HCT116 (cell line): ENCODE measurements around the gene DCAF10. TPM values are rescaled to one million over a fixed set of nuclear protein-coding genes. Genes with fewer than 3 reads are reported as not detected.

Experiments
- ATAC-seq: fragments of 200-7000 bp; cut with Tn5 transposase; 2 replicates; pipeline ENCODE4 v1.9.1; 2020; ENCODE audit warnings: mild to moderate bottlenecking, moderate library complexity
- BruUV-seq: library from RNA; stranded (reverse); fragments of 400-500 nt; replicated peaks from 2 replicates; lab custom pipeline; 2021; lab: Mats Ljungman, UMichigan
- CTCF ChIA-PET: fragments of 300-600 bp; sonication (Branson Sonifier 250); formaldehyde crosslinking; loops from one replicate; lab custom pipeline; 2021; ENCODE audit warnings: antibody characterized with exemption; lab: Charles Lee
- POLR2A ChIA-PET: fragments of 300-600, 350-600 bp; sonication (Branson Sonifier 250); formaldehyde crosslinking; loops from one replicate; lab custom pipeline; 2021; ENCODE audit warnings: antibody characterized with exemption; lab: Charles Lee
- RAD21 ChIA-PET, 2 experiments: fragments of 300-600 bp; sonication (Branson Sonifier 250); formaldehyde crosslinking; loops; one replicate each; lab custom pipeline; 2023; ENCODE audit warnings: low total read pairs in 2 of 2; ENCODE audit not compliant: uncharacterized antibody in 2 of 2, unreplicated experiment in 2 of 2, low non-redundant PET in 1 of 2; lab: Charles Lee
- DNase-seq: peaks from one replicate; pipeline ENCODE4 v3.0.0-alpha.2; 2010; ENCODE audit warnings: low read depth, low spot score
- H2AFZ ChIP-seq: fragments of 200-600 bp; shearing (Covaris generic), sonication (generic); 2 replicates; pipeline ENCODE4 v1.6.1; 2017; ENCODE audit warnings: low read depth, mixed run types, mixed read lengths, antibody characterized with exemption, low read length; ENCODE audit not compliant: poor library complexity, severe bottlenecking
- H3K27ac ChIP-seq: 2 replicates; pipeline ENCODE4 v1.5.1; 2012; ENCODE audit warnings: low read depth, low read length
- H3K27me3 ChIP-seq: fragments of 200-600 bp; sonication (generic); 2 replicates; pipeline ENCODE4 v1.6.1; 2016; ENCODE audit warnings: mixed run types, low read length, mixed read lengths; ENCODE audit not compliant: insufficient read depth
- H3K36me3 ChIP-seq, 2 experiments: fragments of 200-500 bp in 1 of 2; fragments of 200-600 bp in 1 of 2; sonication (Bioruptor generic) in 1 of 2; sonication (generic) in 1 of 2; 2 replicates each; pipeline versions ENCODE4 v1.5.1 to v1.6.1; 2014 to 2016; ENCODE audit warnings: low read length in 2 of 2, inconsistent platforms in 1 of 2, mixed read lengths in 1 of 2, mixed run types in 1 of 2; ENCODE audit not compliant: insufficient read depth in 2 of 2, control insufficient read depth in 1 of 2
- H3K4me1 ChIP-seq, 2 experiments: fragments of 200-600 bp in 1 of 2; sonication (generic) in 1 of 2; 2 replicates each; pipeline versions ENCODE4 v1.5.1 to v1.6.1; 2012 to 2017; ENCODE audit warnings: low read length in 2 of 2, inconsistent platforms in 1 of 2, mild to moderate bottlenecking in 1 of 2, mixed read lengths in 1 of 2, mixed run types in 1 of 2, moderate library complexity in 1 of 2; ENCODE audit not compliant: insufficient read depth in 2 of 2, control insufficient read depth in 1 of 2
- H3K4me2 ChIP-seq: fragments of 200-600 bp; sonication (generic); 2 replicates; pipeline ENCODE4 v1.6.1; 2017; ENCODE audit warnings: mixed run types, low read length, mixed read lengths
- H3K4me3 ChIP-seq, 2 experiments: fragments of 200-600 bp in 1 of 2; sonication (generic) in 1 of 2; replicated peaks in 1 of 2; 2 replicates each; pipeline ENCODE4 v1.5.1; 2011 to 2016; ENCODE audit warnings: low read length in 2 of 2, control low read depth in 1 of 2, low read depth in 1 of 2, mild to moderate bottlenecking in 1 of 2, mixed read lengths in 1 of 2, mixed run types in 1 of 2
- H3K79me2 ChIP-seq: fragments of 200-600 bp; sonication (generic); 2 replicates; pipeline ENCODE4 v1.6.1; 2017; ENCODE audit warnings: mild to moderate bottlenecking, mixed run types, low read length, moderate library complexity, mixed read lengths; ENCODE audit not compliant: insufficient read depth
- H3K9ac ChIP-seq: fragments of 200-600 bp; sonication (generic); 2 replicates; pipeline ENCODE4 v1.6.1; 2016; ENCODE audit warnings: low read length, mixed read lengths
- H3K9me2 ChIP-seq: fragments of 200-600 bp; sonication (generic), shearing (Covaris generic); 2 replicates; pipeline ENCODE4 v1.6.1; 2017; ENCODE audit warnings: mixed run types, mild to moderate bottlenecking, moderate library complexity; ENCODE audit not compliant: insufficient read depth
- H3K9me3 ChIP-seq, 2 experiments: fragments of 200-500 bp in 1 of 2; fragments of 200-600 bp in 1 of 2; sonication (Bioruptor generic) in 1 of 2; sonication (generic) in 1 of 2; 2 replicates each; pipeline ENCODE4 v1.6.1; 2014 to 2017; ENCODE audit warnings: low read length in 2 of 2, mixed read lengths in 2 of 2, inconsistent platforms in 1 of 2, low read depth in 1 of 2, mild to moderate bottlenecking in 1 of 2, mixed run types in 1 of 2, moderate library complexity in 1 of 2; ENCODE audit not compliant: control insufficient read depth in 1 of 2, insufficient read depth in 1 of 2
- H4K20me1 ChIP-seq: fragments of 200-600 bp; sonication (generic), shearing (Covaris generic); 2 replicates; pipeline ENCODE4 v1.6.1; 2017; ENCODE audit warnings: mixed run types, mild to moderate bottlenecking, moderate library complexity; ENCODE audit not compliant: insufficient read depth
- ATF3 ChIP-seq: IDR thresholded peaks from 2 replicates; pipeline ENCODE4 v1.6.1; 2012
- CEBPB ChIP-seq: IDR thresholded peaks from 2 replicates; pipeline ENCODE4 v1.6.1; 2012; ENCODE audit warnings: low read depth
- EGR1 ChIP-seq: IDR thresholded peaks from 2 replicates; pipeline ENCODE4 v1.6.1; 2012; ENCODE audit warnings: low read depth
- ELF1 ChIP-seq: IDR thresholded peaks from 2 replicates; pipeline ENCODE4 v1.6.1; 2012; ENCODE audit warnings: low read depth, borderline replicate concordance
- EZH2 ChIP-seq: fragments of 200-600 bp; sonication (generic); IDR thresholded peaks from 2 replicates; pipeline ENCODE4 v1.6.1; 2017; ENCODE audit warnings: antibody characterized with exemption, mixed run types
- EZH2phosphoT487 ChIP-seq: fragments of 200-600 bp; IDR thresholded peaks from 2 replicates; pipeline ENCODE4 v1.6.1; 2018; ENCODE audit warnings: antibody characterized with exemption, borderline replicate concordance
- FOSL1 ChIP-seq: IDR thresholded peaks from 2 replicates; pipeline ENCODE4 v1.6.1; 2012; ENCODE audit warnings: low read depth
- POLR2AphosphoS5 ChIP-seq: IDR thresholded peaks from 2 replicates; pipeline ENCODE4 v1.6.1; 2011; ENCODE audit warnings: mild to moderate bottlenecking, low read depth, low read length, moderate library complexity
- SRF ChIP-seq: IDR thresholded peaks from 2 replicates; pipeline ENCODE4 v1.6.1; 2012; ENCODE audit warnings: low read depth
- YY1 ChIP-seq: IDR thresholded peaks from 2 replicates; pipeline ENCODE4 v1.6.1; 2011; ENCODE audit warnings: low read length, low read depth, moderate library complexity, mild to moderate bottlenecking; ENCODE audit not compliant: insufficient replicate concordance; ENCODE audit errors: extremely low read depth
- ZBTB33 ChIP-seq: IDR thresholded peaks from 2 replicates; pipeline ENCODE4 v1.6.1; 2011; ENCODE audit warnings: mild to moderate bottlenecking, low read length, moderate library complexity; ENCODE audit not compliant: insufficient replicate concordance; ENCODE audit errors: extremely low read depth
- ZFX ChIP-seq: fragments of 450-650 bp; IDR thresholded peaks from 2 replicates; pipeline ENCODE4 v1.6.1; 2017
- ZNF274 ChIP-seq: fragments of 200-500 bp; sonication (Bioruptor generic); IDR thresholded peaks from 2 replicates; pipeline ENCODE4 v1.6.1; 2014; ENCODE audit warnings: mild to moderate bottlenecking, low read depth, low read length, inconsistent platforms
- intact Hi-C: fragments of 100-400 bp; cut with micrococcal nuclease; formaldehyde crosslinking; loops from 2 replicates; pipeline ENCODE4 v1.10.0; 2022
- total RNA-seq: library from RNA; stranded (reverse); gene quantifications from one replicate; pipeline ENCODE4 v1.2.1, GENCODE V29; 2021; ENCODE audit not compliant: unreplicated experiment

Gene DCAF10
- total RNA-seq, 1 experiment from 2014 or later = 20.6 TPM

GRCh38 chr9:37914154-37914551, 113.6 kb downstream of the DCAF10 start:
- POLR2A ChIA-PET = interaction anchor here (0.6 kb wide), 1 partner anchor 503 kb away, joined by 3 read pairs; no protein-coding TSS in a partner anchor
- Histone ChIP-seq H3K27ac (peak overlapping the region; percentile 0; the same call in 1 of the 2 replicates), H3K79me2 (no peaks in the 10 kb centered on the region), H3K27me3 (no peaks in the 10 kb centered on the region), H3K4me3 (no peak overlapping the region), H4K20me1 (no peaks in the 10 kb centered on the region), H3K4me1 (peaks cover 0 to 5% of the 10 kb centered on the region in 2 experiments; a peak in 1 of 4 replicates), H3K36me3 (peaks cover 0 to 10% of the 10 kb centered on the region in 2 experiments; a peak in 1 of 4 replicates), H3K9me2 (no peaks in the 10 kb centered on the region), H2AFZ (no peak overlapping the region), H3K9me3 (no peaks in the 10 kb centered on the region), H3K4me2 (no peak overlapping the region), H3K9ac (no peak overlapping the region)
- 0 out of 2 replicates have a peak, but pooled peaks have one; percentile 9 for TF ChIP-seq POLR2AphosphoS5
- TF ChIP-seq ZNF274 = no peak
- intact Hi-C loops = loop anchor here (5.0 kb wide), 1 partner anchor 38 kb away; no protein-coding TSS in a partner anchor
- RAD21 ChIA-PET = interaction anchor here (0.7 to 1.6 kb wide), 8 partner anchors 15 to 174 kb away, joined by 3 to 5 read pairs (median 4); no protein-coding TSS in a partner anchor
- DNase-seq (no peak), ATAC-seq (peak; percentile 5; the same call in 1 of the 2 replicates)
- CTCF ChIA-PET = interaction anchor here (0.7 to 4.9 kb wide), 16 partner anchors 10 to 449 kb away, joined by 3 to 54 read pairs (median 5); no protein-coding TSS in a partner anchor
- BruUV-seq = no TSS peak

- Histone ChIP-seq H3K27me3 (no peaks in the 10 kb centered on the region), H2AFZ (no peak overlapping the region), H4K20me1 (no peaks in the 10 kb centered on the region), H3K9me3 (no peaks in the 10 kb centered on the region), H3K4me2 (no peak overlapping the region), H3K4me1 (peaks cover 0 to 5% of the 10 kb centered on the region in 2 experiments; a peak in 1 of 4 replicates), H3K36me3 (peaks cover 6 to 14% of the 10 kb centered on the region in 2 experiments; a peak in 2 of 4 replicates), H3K79me2 (no peaks in the 10 kb centered on the region), H3K27ac (no peak overlapping the region), H3K9me2 (no peaks in the 10 kb centered on the region), H3K4me3 (no peak overlapping the region), H3K9ac (no peak overlapping the region)
- no peak for DNase-seq
- no TSS peak for BruUV-seq
- ATAC-seq = no peak
- RAD21 ChIA-PET = interaction anchor here in 1 of 2 experiments (1.6 kb wide), 1 partner anchor 133 kb away, joined by 5 read pairs; no protein-coding TSS in a partner anchor
- intact Hi-C loops = loop anchor here (5.0 kb wide), 2 partner anchors 37 to 52 kb away; no protein-coding TSS in a partner anchor
- CTCF ChIA-PET = interaction anchor here (3.0 to 4.9 kb wide), 2 partner anchors 173 to 349 kb away, joined by 27 to 54 read pairs; no protein-coding TSS in a partner anchor
- POLR2A ChIA-PET = interaction anchor here (0.6 kb wide), 1 partner anchor 502 kb away, joined by 3 read pairs; no protein-coding TSS in a partner anchor
- TF ChIP-seq ELF1 (no peak), EGR1 (no peak), SRF (no peak), YY1 (no peak), ATF3 (no peak), ZFX (no peak), ZBTB33 (no peak), ZNF274 (no peak), CEBPB (no peak), EZH2 (no peak), FOSL1 (no peak), EZH2phosphoT487 (no peak), POLR2AphosphoS5 (no peak)
Observed at GRCh38 chr9:37914701-37915358, 114.2 kb downstream of the DCAF10 start.
